Fibroblast of the conjunctiva (primary cell): Measurements from ENCODE around the gene TNRC6B.
"Not testable (repeated sequence)": the region's sequence is repeated elsewhere in the genome, so short reads cannot be mapped to it uniquely, and the experiment has no call there.

Experiments used
- DNase-seq: peaks from one replicate; pipeline ENCODE4 v3.0.0-alpha.2; 2010; ENCODE audit warnings: low read depth

Gene TNRC6B

GRCh38 chr22:40177738-40178416, at the start of gene TNRC6B:
TSS of gene TNRC6B (plus strand) at chr22:40177925. CDS start at chr22:40178136, 211 bp downstream.
- DNase-seq = peak; percentile 96

GRCh38 chr22:40128989-40129388, 48.7 kb upstream of the TNRC6B start:
- DNase-seq = no peak

- DNase-seq = no peak
Measured at GRCh38 chr22:40137132-40137531, 40.6 kb upstream of the TNRC6B start.

- DNase-seq = no peak
Measured at GRCh38 chr22:40138866-40139265, 38.9 kb upstream of the TNRC6B start.

GRCh38 chr22:40147388-40148176, 30.1 kb upstream of the TNRC6B start:
- no peak for DNase-seq

- DNase-seq = no peak
Measured at GRCh38 chr22:40153192-40153591, 24.5 kb upstream of the TNRC6B start.

GRCh38 chr22:40153705-40154104, 24.0 kb upstream of the TNRC6B start:
- no peak for DNase-seq

- no peak for DNase-seq
Measured at GRCh38 chr22:40156001-40156516, 21.7 kb upstream of the TNRC6B start.

GRCh38 chr22:40156682-40157081, 21.0 kb upstream of the TNRC6B start:
- DNase-seq = not testable (repeated sequence)

- DNase-seq = no peak
Measured at GRCh38 chr22:40157330-40157945, 20.3 kb upstream of the TNRC6B start.

GRCh38 chr22:40161194-40161593, 16.5 kb upstream of the TNRC6B start:
- DNase-seq = no peak

- DNase-seq = not testable (repeated sequence)
Measured at GRCh38 chr22:40165537-40165936, 12.2 kb upstream of the TNRC6B start.

- DNase-seq = no peak
Measured at GRCh38 chr22:40175611-40176244, 2.0 kb upstream of the TNRC6B start.

- DNase-seq = peak; percentile 60
Measured at GRCh38 chr22:40176921-40177737, 596 bp upstream of the TNRC6B start.

- no peak for DNase-seq
Measured at GRCh38 chr22:40178417-40179409, 988 bp downstream of the TNRC6B start.

- no peak for DNase-seq
Measured at GRCh38 chr22:40179526-40179925, 1.8 kb downstream of the TNRC6B start.

- no peak for DNase-seq
Measured at GRCh38 chr22:40180403-40180802, 2.7 kb downstream of the TNRC6B start.

GRCh38 chr22:40181323-40181722, 3.6 kb downstream of the TNRC6B start:
- DNase-seq = no peak

GRCh38 chr22:40182231-40182835, 4.6 kb downstream of the TNRC6B start:
- no peak for DNase-seq
